H9 (cell line): ENCODE data around the gene TMEM187. TPM values are rescaled to one million over a fixed set of nuclear protein-coding genes. Genes with fewer than 3 reads are reported as not detected.

Source experiments
- DNase-seq: peaks from one replicate; pipeline ENCODE4 v3.0.0-alpha.2; 2017
- H2AFZ ChIP-seq: one replicate; pipeline ENCODE4 v1.6.1; 2013; ENCODE audit warnings: mild to moderate bottlenecking, low read length, control low read depth, moderate library complexity
- H2AK5ac ChIP-seq: 2 replicates; pipeline ENCODE4 v1.6.1; 2013; ENCODE audit warnings: low read length, control low read depth, mixed read lengths; ENCODE audit not compliant: insufficient read length
- H2BK120ac ChIP-seq: one replicate; pipeline ENCODE4 v1.6.1; 2013; ENCODE audit warnings: low read depth, mild to moderate bottlenecking, low read length, control low read depth, inconsistent platforms; ENCODE audit not compliant: poor library complexity, severe bottlenecking
- H2BK12ac ChIP-seq: 2 replicates; pipeline ENCODE4 v1.6.1; 2013; ENCODE audit warnings: low read length, control low read depth, mixed read lengths, low read depth; ENCODE audit not compliant: insufficient read length
- H2BK15ac ChIP-seq: 2 replicates; pipeline ENCODE4 v1.6.1; 2013; ENCODE audit warnings: low read depth, low read length, control low read depth
- H2BK20ac ChIP-seq: one replicate; pipeline ENCODE4 v1.6.1; 2013; ENCODE audit warnings: low read depth, mild to moderate bottlenecking, low read length, control low read depth, inconsistent platforms; ENCODE audit not compliant: poor library complexity, severe bottlenecking
- H2BK5ac ChIP-seq: 2 replicates; pipeline ENCODE4 v1.6.1; 2013; ENCODE audit warnings: low read length, control low read depth, mixed read lengths; ENCODE audit not compliant: insufficient read length
- H3K14ac ChIP-seq: 2 replicates; pipeline ENCODE4 v1.6.1; 2013; ENCODE audit warnings: low read length, control low read depth; ENCODE audit not compliant: insufficient read depth
- H3K18ac ChIP-seq: 2 replicates; pipeline ENCODE4 v1.6.1; 2013; ENCODE audit warnings: low read depth, mild to moderate bottlenecking, mixed read lengths, low read length, control low read depth; ENCODE audit not compliant: insufficient read length
- H3K23ac ChIP-seq: 2 replicates; pipeline ENCODE4 v1.6.1; 2013; ENCODE audit warnings: low read length, control low read depth, mixed read lengths, low read depth; ENCODE audit not compliant: insufficient read length
- H3K23me2 ChIP-seq: 2 replicates; pipeline ENCODE4 v1.6.1; 2013; ENCODE audit warnings: low read depth, mild to moderate bottlenecking, mixed read lengths, low read length, control low read depth; ENCODE audit not compliant: insufficient read length, poor library complexity, severe bottlenecking
- H3K27ac ChIP-seq: 2 replicates; pipeline ENCODE4 v1.5.1; 2013; ENCODE audit warnings: low read length, control low read depth, mixed read lengths, low read depth; ENCODE audit not compliant: insufficient read length
- H3K27me3 ChIP-seq: 2 replicates; pipeline ENCODE4 v1.6.1; 2013; ENCODE audit warnings: low read length, control low read depth, inconsistent platforms; ENCODE audit not compliant: insufficient read depth
- H3K4ac ChIP-seq: 2 replicates; pipeline ENCODE4 v1.6.1; 2013; ENCODE audit warnings: low read depth, mild to moderate bottlenecking, control low read depth, inconsistent platforms, low read length, moderate library complexity
- H3K4me1 ChIP-seq: 2 replicates; pipeline ENCODE4 v1.6.1; 2013; ENCODE audit warnings: low read length, control low read depth, inconsistent platforms; ENCODE audit not compliant: insufficient read depth
- H3K4me2 ChIP-seq: 2 replicates; pipeline ENCODE4 v1.6.1; 2013; ENCODE audit warnings: low read length, control low read depth, mixed read lengths; ENCODE audit not compliant: insufficient read length, insufficient read depth
- H3K56ac ChIP-seq: 2 replicates; pipeline ENCODE4 v1.6.1; 2013; ENCODE audit warnings: low read depth, mild to moderate bottlenecking, mixed read lengths, low read length, control low read depth; ENCODE audit not compliant: insufficient read length
- H3K79me1 ChIP-seq: 2 replicates; pipeline ENCODE4 v1.6.1; 2013; ENCODE audit warnings: low read depth, mild to moderate bottlenecking, moderate library complexity, low read length, control low read depth, inconsistent platforms; ENCODE audit not compliant: insufficient read depth, poor library complexity, severe bottlenecking
- H3K79me2 ChIP-seq: 2 replicates; pipeline ENCODE4 v1.6.1; 2013; ENCODE audit warnings: low read length, control low read depth, inconsistent platforms; ENCODE audit not compliant: insufficient read depth
- H3K9ac ChIP-seq: 2 replicates; pipeline ENCODE4 v1.6.1; 2013; ENCODE audit warnings: low read length, control low read depth, mixed read lengths; ENCODE audit not compliant: insufficient read length; ENCODE audit errors: extremely low read depth
- H3K9me3 ChIP-seq: one replicate; pipeline ENCODE4 v1.6.1; 2013; ENCODE audit warnings: low read depth, low read length, inconsistent platforms; ENCODE audit not compliant: control insufficient read depth
- H3T11ph ChIP-seq: one replicate; pipeline ENCODE4 v1.6.1; 2013; ENCODE audit warnings: mild to moderate bottlenecking, low read length, control low read depth, inconsistent platforms
- H4K20me1 ChIP-seq: one replicate; pipeline ENCODE4 v1.6.1; 2013; ENCODE audit not compliant: control insufficient read depth, insufficient read length, insufficient read depth
- H4K5ac ChIP-seq: 2 replicates; pipeline ENCODE4 v1.6.1; 2013; ENCODE audit warnings: low read depth, mild to moderate bottlenecking, mixed read lengths, low read length, control low read depth; ENCODE audit not compliant: insufficient read length
- H4K8ac ChIP-seq: replicated peaks from 2 replicates; pipeline ENCODE4 v1.6.1; 2013; ENCODE audit warnings: low read length, control low read depth, mixed read lengths, low read depth; ENCODE audit not compliant: insufficient read length
- H4K91ac ChIP-seq: 2 replicates; pipeline ENCODE4 v1.6.1; 2013; ENCODE audit warnings: low read depth, mild to moderate bottlenecking, moderate library complexity, mixed read lengths, low read length, control low read depth; ENCODE audit not compliant: insufficient read length
- H3K27ac Mint-ChIP-seq, 3 experiments: 2 replicates in 2 of 3; 3 replicates in 1 of 3; pipeline ENCODE4 v1.8.0; 2020 to 2021; ENCODE audit warnings: mixed read lengths in 3 of 3, mild to moderate bottlenecking in 1 of 3, moderate library complexity in 1 of 3
- H3K27me3 Mint-ChIP-seq: 2 replicates; pipeline ENCODE4 v1.8.0; 2021; ENCODE audit warnings: low read depth, mild to moderate bottlenecking, moderate library complexity, mixed read lengths
- H3K36me3 Mint-ChIP-seq, 3 experiments: 2 replicates in 2 of 3; 3 replicates in 1 of 3; pipeline ENCODE4 v1.8.0; 2020 to 2021; ENCODE audit warnings: low read depth in 3 of 3, mixed read lengths in 3 of 3; ENCODE audit not compliant: insufficient read depth in 1 of 3
- H3K4me1 Mint-ChIP-seq, 2 experiments: 2 replicates each; pipeline ENCODE4 v1.8.0; 2020; ENCODE audit warnings: mixed read lengths in 2 of 2
- H3K4me3 Mint-ChIP-seq, 2 experiments: 2 replicates in 1 of 2; 3 replicates in 1 of 2; pipeline ENCODE4 v1.8.0; 2020 to 2021; ENCODE audit warnings: mild to moderate bottlenecking in 2 of 2, mixed read lengths in 2 of 2, moderate library complexity in 1 of 2
- H3K9me3 Mint-ChIP-seq, 2 experiments: 2 replicates in 1 of 2; 3 replicates in 1 of 2; pipeline ENCODE4 v1.8.0; 2020; ENCODE audit warnings: mild to moderate bottlenecking in 2 of 2, mixed read lengths in 2 of 2, moderate library complexity in 1 of 2
- CTCF ChIP-seq: fragments of 200-600 bp; sonication (generic); conservative IDR thresholded peaks from 3 replicates; pipeline ENCODE4 v1.8.0; 2021; ENCODE audit warnings: antibody characterized with exemption, mild to moderate bottlenecking
- WGBS: extraction: QIAGEN DNeasy Blood & Tissue Kit; methylation state at CpG from one replicate; pipeline ENCODE4 v1.1.7; 2013; ENCODE audit warnings: missing lambda C conversion rate, low lambda C conversion rate, mixed read lengths; ENCODE audit not compliant: insufficient read length; ENCODE audit errors: extremely low coverage; 5-methylcytosine and 5-hydroxymethylcytosine counted together
- total RNA-seq: library from RNA; stranded (reverse); gene quantifications from 2 replicates; pipeline ENCODE4 v1.2.1, GENCODE V29; 2021

TMEM187 gene
- total RNA-seq, 1 experiment from 2014 or later = 2.7 TPM

DNA sequence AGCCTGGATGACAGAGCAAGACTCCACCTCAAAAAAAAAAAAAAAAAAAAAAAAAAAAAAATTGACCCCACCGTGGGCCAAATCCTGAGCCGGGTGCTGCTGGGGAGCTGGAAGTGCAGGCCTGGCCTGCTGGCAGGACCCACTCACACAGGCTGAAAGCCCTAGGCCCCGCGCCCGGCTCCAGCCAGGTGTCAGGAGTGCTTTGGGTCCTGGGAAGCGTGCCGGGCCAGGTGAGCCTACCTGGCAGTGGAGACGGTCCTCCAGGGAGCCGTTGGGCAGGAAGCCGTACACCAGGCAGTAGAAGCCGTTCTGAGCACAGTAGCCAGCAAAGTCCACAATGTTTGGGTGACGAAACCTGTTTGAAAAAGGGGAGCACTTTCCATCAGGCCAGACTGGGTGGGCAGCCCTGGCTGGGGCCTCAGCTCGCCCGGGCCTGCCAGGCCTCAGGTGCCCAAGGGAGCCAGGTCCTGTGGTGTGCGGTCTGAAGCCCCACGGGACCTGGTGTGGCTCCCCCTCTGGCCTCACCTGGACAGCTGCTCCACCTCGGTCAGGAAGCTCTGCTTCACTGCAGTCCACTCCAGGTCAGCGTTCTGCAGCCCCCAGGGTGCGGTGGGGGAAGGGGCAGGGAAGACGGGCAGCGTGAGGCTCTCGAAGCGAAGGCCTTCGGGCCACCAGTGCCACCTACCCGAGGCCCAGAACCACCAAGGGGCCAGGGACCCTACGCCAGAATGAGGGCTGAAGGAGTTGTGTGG lies 45.4 kb downstream of the TMEM187 start:
- H3K4me3 Mint-ChIP-seq = peak overlapping the region in 1 of 2 experiments; percentile 66; a peak in 1 of 5 replicates

More for the DNA sequence above, 45.4 kb downstream of the TMEM187 start:
- H2AK5ac ChIP-seq = no peak overlapping the region
- peaks cover 9% of the 10 kb centered on the region for H3K23me2 ChIP-seq
- no peaks in the 10 kb centered on the region for H3K79me1 ChIP-seq
- no peaks in the 10 kb centered on the region for H3K79me2 ChIP-seq
- no peak overlapping the region for H3K14ac ChIP-seq
- Mint-ChIP-seq H3K36me3 (peaks cover 3 to 46% (median 6%) of the 10 kb centered on the region in 3 experiments; a peak in 6 of 7 replicates), H3K27me3 (no peaks in the 10 kb centered on the region), H3K9me3 (peaks cover 48 to 67% of the 10 kb centered on the region in 2 experiments), H3K27ac (no peak overlapping the region), H3K4me1 (peaks cover 15 to 30% of the 10 kb centered on the region in 2 experiments)
- TF ChIP-seq CTCF = no peak
- no peak overlapping the region for H2BK20ac ChIP-seq
- no peak overlapping the region for H4K8ac ChIP-seq
- no peak overlapping the region for H2BK15ac ChIP-seq
- H3K4ac ChIP-seq = no peak overlapping the region
- no peak overlapping the region for H2BK12ac ChIP-seq
- no peaks in the 10 kb centered on the region for H3K27me3 ChIP-seq
- no peaks in the 10 kb centered on the region for H3K4me1 ChIP-seq
- H2BK120ac ChIP-seq = no peak overlapping the region
- H3K18ac ChIP-seq = no peak overlapping the region
- WGBS = no CpG with 5 or more reads among the region's 26 CpGs
- H3K56ac ChIP-seq = no peak overlapping the region
- no peaks in the 10 kb centered on the region for H3K9me3 ChIP-seq
- no peak overlapping the region for H3T11ph ChIP-seq
- no peak overlapping the region for H3K23ac ChIP-seq
- no peak overlapping the region for H2AFZ ChIP-seq
- H3K9ac ChIP-seq = no peak overlapping the region
- no peak overlapping the region for H3K4me2 ChIP-seq
- no peak overlapping the region for H3K27ac ChIP-seq
- no peak overlapping the region for H2BK5ac ChIP-seq
- no peak overlapping the region for H4K5ac ChIP-seq
- no peak for DNase-seq
- peaks cover 5% of the 10 kb centered on the region for H4K20me1 ChIP-seq
- no peak overlapping the region for H4K91ac ChIP-seq
